K562 (cell line): ENCODE measurements around the gene KCNG4. TPM values are rescaled to one million over a fixed set of nuclear protein-coding genes. Genes with fewer than 3 reads are reported as not detected.

Experiments
- ATAC-seq: fragments of 200-7000 bp; cut with Tn5 transposase; 3 replicates; pipeline ENCODE4 v1.9.1; 2020; ENCODE audit warnings: moderate library complexity
- BruUV-seq: library from RNA; stranded (reverse); fragments of 400-500 nt; replicated peaks from 2 replicates; lab custom pipeline; 2021; lab: Mats Ljungman, UMichigan
- CTCF ChIA-PET: fragments of 300-600 bp; formaldehyde crosslinking; extraction: SDS; loops from one replicate; lab custom pipeline; 2021; ENCODE audit warnings: low intra/inter-chr PET ratio; lab: Yijun Ruan, JAX
- POLR2A ChIA-PET: fragments of 300-600, 350-650 bp; sonication (Branson Sonifier 250); formaldehyde crosslinking; extraction: SDS; loops from one replicate; lab custom pipeline; 2021; ENCODE audit warnings: antibody characterized with exemption, inconsistent platforms; lab: Yijun Ruan, JAX
- DNase-seq, 4 experiments: peaks; one replicate each; pipeline versions ENCODE4 v3.0.0 to v3.0.0-alpha.2; 2011 to 2018; ENCODE audit warnings: low spot score in 3 of 4, mixed read lengths in 3 of 4; ENCODE audit errors: extremely low read depth in 1 of 4
- FAIRE-seq: peaks from 2 replicates; lab custom pipeline; 2011; peaks lifted over from hg19 to GRCh38; lab: Jason Lieb, UNC
- H2AFZ ChIP-seq: 2 replicates; pipeline ENCODE4 v1.6.0; 2011; ENCODE audit warnings: low read depth, low read length, control low read depth, inconsistent platforms
- H3K27ac ChIP-seq: fragments of 200-600 bp; 3 replicates; pipeline ENCODE4 v1.8.0; 2011; ENCODE audit warnings: low read depth, mild to moderate bottlenecking, control low read depth, inconsistent platforms, low read length, moderate library complexity, mixed read lengths; ENCODE audit errors: extremely low read depth
- H3K27me3 ChIP-seq, 2 experiments: fragments of 300-600 bp in 1 of 2; 2 replicates in 1 of 2; 3 replicates in 1 of 2; pipeline versions ENCODE4 v1.6.0 to v1.8.0; 2011; ENCODE audit warnings: inconsistent platforms in 2 of 2, low read length in 2 of 2, mild to moderate bottlenecking in 1 of 2, mixed read lengths in 1 of 2, moderate library complexity in 1 of 2; ENCODE audit not compliant: control insufficient read depth in 2 of 2, insufficient read depth in 2 of 2
- H3K36me3 ChIP-seq: fragments of 300-600 bp; 3 replicates; pipeline ENCODE4 v1.8.0; 2011; ENCODE audit warnings: mild to moderate bottlenecking, low read length, inconsistent platforms; ENCODE audit not compliant: control insufficient read depth, insufficient read depth
- H3K4me1 ChIP-seq, 2 experiments: fragments of 200-600 bp in 1 of 2; replicated peaks in 1 of 2; 2 replicates in 1 of 2; 3 replicates in 1 of 2; pipeline versions ENCODE4 v1.5.1 to v1.8.0; 2011; ENCODE audit warnings: inconsistent platforms in 2 of 2, low read length in 2 of 2, mild to moderate bottlenecking in 1 of 2, mixed read lengths in 1 of 2, moderate library complexity in 1 of 2; ENCODE audit not compliant: control insufficient read depth in 2 of 2, insufficient read depth in 2 of 2
- H3K4me2 ChIP-seq: 2 replicates; pipeline ENCODE4 v1.6.1; 2011; ENCODE audit warnings: low read length, control low read depth, inconsistent platforms, mixed read lengths; ENCODE audit not compliant: insufficient read depth
- H3K4me3 ChIP-seq: fragments of 200-600 bp; sonication (generic), shearing (Covaris generic); 2 replicates; pipeline ENCODE4 v1.5.1; 2016; ENCODE audit warnings: control low read depth, inconsistent platforms
- H3K79me2 ChIP-seq: fragments of 200-600 bp; 3 replicates; pipeline ENCODE4 v1.8.0; 2011; ENCODE audit warnings: low read length, inconsistent platforms; ENCODE audit not compliant: control insufficient read depth, insufficient read depth
- H3K9ac ChIP-seq, 2 experiments: 2 replicates each; pipeline versions ENCODE4 v1.6.0 to v1.6.1; 2011; ENCODE audit warnings: low read depth in 2 of 2, low read length in 2 of 2, control low read depth in 1 of 2, inconsistent platforms in 1 of 2, mild to moderate bottlenecking in 1 of 2, mixed read lengths in 1 of 2; ENCODE audit not compliant: insufficient read depth in 1 of 2
- H3K9me1 ChIP-seq: one replicate; pipeline ENCODE4 v1.6.0; 2011; ENCODE audit warnings: inconsistent platforms, mild to moderate bottlenecking, low read length, moderate library complexity; ENCODE audit not compliant: control insufficient read depth, insufficient read depth
- H3K9me3 ChIP-seq: replicated peaks from 2 replicates; pipeline ENCODE4 v1.5.1; 2011; ENCODE audit warnings: low read depth, low read length, inconsistent platforms; ENCODE audit not compliant: control insufficient read depth, insufficient read depth
- H4K20me1 ChIP-seq: replicated peaks from 2 replicates; pipeline ENCODE4 v1.6.1; 2011; ENCODE audit warnings: low read length, inconsistent platforms, mixed read lengths; ENCODE audit not compliant: control insufficient read depth, insufficient read depth
- ESRRA ChIP-seq: fragments of 450-650 bp; IDR thresholded peaks from 2 replicates; pipeline ENCODE4 v1.6.1; 2014; ENCODE audit warnings: low read depth, mild to moderate bottlenecking, moderate library complexity, borderline replicate concordance
- HOMEZ ChIP-seq: fragments of 250-450 bp; sonication (Bioruptor Pico); IDR thresholded peaks from 2 replicates; pipeline ENCODE4 v1.4.0; 2020; ENCODE audit warnings: mild to moderate bottlenecking, moderate library complexity
- KAT8 ChIP-seq: fragments of 450-650 bp; IDR thresholded peaks from 2 replicates; pipeline ENCODE4 v1.6.1; 2016; ENCODE audit warnings: low read depth, mild to moderate bottlenecking
- NCOA1 ChIP-seq: fragments of 450-650 bp; IDR thresholded peaks from 2 replicates; pipeline ENCODE4 v1.6.1; 2016; ENCODE audit warnings: low read depth
- RBM25 ChIP-seq: fragments of 200-400 bp; formaldehyde crosslinking; IDR thresholded peaks from 2 replicates; pipeline ENCODE4 v1.6.1; 2018; ENCODE audit warnings: low read length, low read depth, moderate library complexity; ENCODE audit not compliant: severe bottlenecking
- ZNF146 ChIP-seq: IDR thresholded peaks from one replicate; pipeline ENCODE4 v1.6.1; 2018; ENCODE audit warnings: missing compliant biosample characterization; ENCODE audit not compliant: unreplicated experiment
- ZNF24 ChIP-seq: fragments of 450-650 bp; IDR thresholded peaks from 2 replicates; pipeline ENCODE4 v1.6.1; 2016
- WGBS: fragments of 100-300 bp; shearing (Covaris generic); methylation state at CpG from one replicate; pipeline ENCODE4 v1.1.6; 2016; ENCODE audit warnings: low coverage, mixed read lengths; ENCODE audit not compliant: insufficient coverage; ENCODE audit errors: missing lambda C conversion rate; 5-methylcytosine and 5-hydroxymethylcytosine counted together
- in situ Hi-C: fragments of 300-500 bp; cut with MboI; formaldehyde crosslinking; loops from 4 replicates; pipeline ENCODE4 v1.15.0; 2018; ENCODE audit warnings: inconsistent platforms, mixed read lengths
- intact Hi-C: fragments of 100-400 bp; cut with micrococcal nuclease; formaldehyde crosslinking; loops from 2 replicates; pipeline ENCODE4 v1.14.2; 2022
- polyA plus RNA-seq, 8 experiments: library from polyadenylated mRNA; depleted of rRNA in 4 of 8; stranded (reverse) in 5 of 8; unstranded in 3 of 8; fragments of >200 nt; fragmentation: Nextera tagmentation in 2 of 8; fragmentation: Illumina TruSeq in 1 of 8; extraction: Ambion mirVana in 2 of 8; extraction: Trizol in 1 of 8; gene quantifications; 2 replicates each; pipeline versions ENCODE4 v1.2.1 to v1.2.3, GENCODE V29; 2011 to 2014; ENCODE audit warnings: inconsistent platforms in 1 of 8, missing spikeins in 1 of 8
- total RNA-seq, 7 experiments: library from RNA; depleted of rRNA in 6 of 7; stranded (reverse); fragments of >200 nt in 6 of 7; fragmentation: Illumina TruSeq in 2 of 7; extraction: Trizol in 2 of 7; gene quantifications; 2 replicates each; pipeline versions ENCODE4 v1.2.1 to v1.2.3, GENCODE V29; 2011 to 2021; ENCODE audit warnings: low replicate concordance in 1 of 7

The KCNG4 gene
- total and polyA plus RNA-seq, 9 of the 15 experiments (the other 6 are each of a cell fraction or from before 2014, with no cell fraction given) = not detected

- DNase-seq (no peak), ATAC-seq (no peak), FAIRE-seq (no peak)
- WGBS = 3% methylated on average over 5 of the region's 5 CpGs
- no peak overlapping the region for H2AFZ ChIP-seq
- no peak overlapping the region for H3K27ac ChIP-seq
- H3K9ac ChIP-seq = no peak overlapping the region
- H3K9me1 ChIP-seq = no peaks in the 10 kb centered on the region
- H3K4me3 ChIP-seq = no peak overlapping the region
- ChIA-PET CTCF (no interaction called here), POLR2A (no interaction called here)
- H3K4me2 ChIP-seq = no peak overlapping the region
- peak; percentile 61 for TF ChIP-seq RBM25
- TF ChIP-seq KAT8 = no peak
- peak; percentile 58 for TF ChIP-seq ESRRA
- TF ChIP-seq NCOA1 = no peak
- peak; percentile 97 for TF ChIP-seq ZNF24
- peaks cover 13% of the 10 kb centered on the region; the same call in 1 of the 2 replicates for H4K20me1 ChIP-seq
- H3K79me2 ChIP-seq = no peaks in the 10 kb centered on the region
- peaks cover 8 to 21% of the 10 kb centered on the region in 2 experiments for H3K4me1 ChIP-seq
- no peaks in the 10 kb centered on the region for H3K9me3 ChIP-seq
- H3K36me3 ChIP-seq = no peaks in the 10 kb centered on the region
- intact Hi-C loops = no loop called here
- in situ Hi-C loops = no loop called here
- H3K27me3 ChIP-seq = peaks cover 37 to 62% of the 10 kb centered on the region in 2 experiments
- BruUV-seq = no TSS peak
These were observed 6.8 kb downstream of the KCNG4 start for GRCh38 chr16:84232969-84233368.

- Histone ChIP-seq H3K4me1 (peaks cover 13 to 22% of the 10 kb centered on the region in 2 experiments), H3K27ac (no peak overlapping the region), H3K9me3 (no peaks in the 10 kb centered on the region), H2AFZ (no peak overlapping the region), H3K79me2 (no peaks in the 10 kb centered on the region)
- FAIRE-seq (no peak), ATAC-seq (no peak)
- in situ Hi-C loops (no loop called here), intact Hi-C loops (no loop called here)
- TF ChIP-seq ZNF146 (CRISPR knock-in tag) (peak; percentile 64), HOMEZ (CRISPR knock-in tag) (no peak)
- TF ChIP-seq, all 486 proteins: peak for 1
- H3K9ac ChIP-seq = no peak overlapping the region
- no peak overlapping the region for H3K4me2 ChIP-seq
- no peak overlapping the region for H3K4me3 ChIP-seq
- BruUV-seq = no TSS peak
- peaks cover 10% of the 10 kb centered on the region; the same call in 1 of the 2 replicates for H4K20me1 ChIP-seq
- peaks cover 28 to 53% of the 10 kb centered on the region in 2 experiments for H3K27me3 ChIP-seq
- 0% methylated on average over 5 of the region's 5 CpGs for WGBS
- H3K9me1 ChIP-seq = no peaks in the 10 kb centered on the region
- no peaks in the 10 kb centered on the region for H3K36me3 ChIP-seq
- POLR2A ChIA-PET = no interaction called here
- CTCF ChIA-PET = no interaction called here
- DNase-seq = no peak
These were observed 7.8 kb downstream of the KCNG4 start for GRCh38 chr16:84232060-84232459.
